ENCODE measurements around the gene NOL3. TPM values are rescaled to one million over a fixed set of nuclear protein-coding genes. Genes with fewer than 3 reads are reported as not detected.

The NOL3 gene
- total RNA-seq, 3 donors from 2014 or later, result 0.99 to 3.7 (median 1.4) TPM

- no peak overlapping the region for H3K4me3 Mint-ChIP-seq
- peaks cover 46% of the 10 kb centered on the region for H3K4me1 Mint-ChIP-seq (ENCODE audit: low read depth)
- no peak for DNase-seq
- no peaks in the 10 kb centered on the region for H3K9me3 Mint-ChIP-seq
- peaks cover under 1% of the 10 kb centered on the region for H3K36me3 Mint-ChIP-seq (ENCODE audit: insufficient read depth)
- no peak for ATAC-seq
- peaks cover 44% of the 10 kb centered on the region for H3K27me3 Mint-ChIP-seq (ENCODE audit: low read depth)
Measured at GRCh38 chr16:67162506-67163163, 7.7 kb upstream of the NOL3 start.

GRCh38 chr16:67163164-67163998 is 7.0 kb upstream of the NOL3 start:
- DNase-seq (no peak), ATAC-seq (peak; percentile 5 to 11)
- Mint-ChIP-seq H3K9me3 (no peaks in the 10 kb centered on the region), H3K36me3 (ENCODE audit: insufficient read depth) (no peaks in the 10 kb centered on the region), H3K4me3 (peak overlapping the region; percentile 37), H3K4me1 (ENCODE audit: low read depth) (peaks cover 40% of the 10 kb centered on the region), H3K27me3 (ENCODE audit: low read depth) (peaks cover 52% of the 10 kb centered on the region)

GRCh38 chr16:67163999-67164558 is 6.3 kb upstream of the NOL3 start:
- no peak for ATAC-seq
- H3K4me3 Mint-ChIP-seq, result peak overlapping the region; percentile 37
- no peaks in the 10 kb centered on the region for H3K36me3 Mint-ChIP-seq (ENCODE audit: insufficient read depth)
- H3K27me3 Mint-ChIP-seq (ENCODE audit: low read depth), result peaks cover 59% of the 10 kb centered on the region
- H3K9me3 Mint-ChIP-seq, result no peaks in the 10 kb centered on the region
- peaks cover 35% of the 10 kb centered on the region for H3K4me1 Mint-ChIP-seq (ENCODE audit: low read depth)
- no peak for DNase-seq

- peaks cover 62% of the 10 kb centered on the region for H3K27me3 Mint-ChIP-seq (ENCODE audit: low read depth)
- DNase-seq, result no peak
Measured at GRCh38 chr16:67164599-67165061, 5.7 kb upstream of the NOL3 start, which contains the start of gene HSF4. Gene HSF4 (plus strand): TSS chr16:67164745. CDS start chr16:67164812, 67 bp downstream.

GRCh38 chr16:67165121-67166078 is 4.9 kb upstream of the NOL3 start:
- Mint-ChIP-seq H3K4me1 (ENCODE audit: low read depth) (peaks cover 35% of the 10 kb centered on the region), H3K9me3 (no peaks in the 10 kb centered on the region), H3K4me3 (peak overlapping the region; percentile 21), H3K27me3 (ENCODE audit: low read depth) (peaks cover 70% of the 10 kb centered on the region), H3K36me3 (ENCODE audit: insufficient read depth) (no peaks in the 10 kb centered on the region)
- DNase-seq, result no peak
- no peak for ATAC-seq

More at GRCh38 chr16:67164599-67165061, 5.7 kb upstream of the NOL3 start, which contains the start of gene HSF4:
- H3K4me3 Mint-ChIP-seq, result peak within 1 kb of the TSS; percentile 37
- no peaks in the 10 kb centered on the region for H3K36me3 Mint-ChIP-seq (ENCODE audit: insufficient read depth)
- H3K4me1 Mint-ChIP-seq (ENCODE audit: low read depth), result peaks cover 32% of the 10 kb centered on the region
- no peak for ATAC-seq
- no peaks in the 10 kb centered on the region for H3K9me3 Mint-ChIP-seq

- H3K4me3 Mint-ChIP-seq, result no peak overlapping the region
- no peak for DNase-seq
- no peaks in the 10 kb centered on the region for H3K9me3 Mint-ChIP-seq
- no peaks in the 10 kb centered on the region for H3K36me3 Mint-ChIP-seq (ENCODE audit: insufficient read depth)
- no peak for ATAC-seq
- peaks cover 71% of the 10 kb centered on the region for H3K27me3 Mint-ChIP-seq (ENCODE audit: low read depth)
- H3K4me1 Mint-ChIP-seq (ENCODE audit: low read depth), result peaks cover 34% of the 10 kb centered on the region
Measured at GRCh38 chr16:67166110-67166547, 4.2 kb upstream of the NOL3 start.

GRCh38 chr16:67166598-67167168 is 3.7 kb upstream of the NOL3 start:
- Mint-ChIP-seq H3K4me3 (no peak overlapping the region), H3K9me3 (no peaks in the 10 kb centered on the region), H3K4me1 (ENCODE audit: low read depth) (peaks cover 33% of the 10 kb centered on the region)

GRCh38 chr16:67167588-67167987 is 2.8 kb upstream of the NOL3 start:
- H3K4me1 Mint-ChIP-seq (ENCODE audit: low read depth), result peaks cover 28% of the 10 kb centered on the region
- no peak for DNase-seq
- no peak for ATAC-seq
- H3K27me3 Mint-ChIP-seq (ENCODE audit: low read depth), result peaks cover 71% of the 10 kb centered on the region
- H3K4me3 Mint-ChIP-seq, result no peak overlapping the region
- H3K36me3 Mint-ChIP-seq (ENCODE audit: insufficient read depth), result no peaks in the 10 kb centered on the region
- H3K9me3 Mint-ChIP-seq, result no peaks in the 10 kb centered on the region

More at GRCh38 chr16:67166598-67167168, 3.7 kb upstream of the NOL3 start:
- H3K27me3 Mint-ChIP-seq (ENCODE audit: low read depth), result peaks cover 76% of the 10 kb centered on the region
- ATAC-seq (no peak), DNase-seq (no peak)
- no peaks in the 10 kb centered on the region for H3K36me3 Mint-ChIP-seq (ENCODE audit: insufficient read depth)

- Mint-ChIP-seq H3K36me3 (ENCODE audit: insufficient read depth) (no peaks in the 10 kb centered on the region), H3K9me3 (no peaks in the 10 kb centered on the region), H3K4me1 (ENCODE audit: low read depth) (peaks cover 36% of the 10 kb centered on the region), H3K27me3 (ENCODE audit: low read depth) (peaks cover 76% of the 10 kb centered on the region), H3K4me3 (no peak overlapping the region)
- ATAC-seq, result no peak
- DNase-seq, result no peak
Measured at GRCh38 chr16:67169011-67169451, 1.3 kb upstream of the NOL3 start.

GRCh38 chr16:67169642-67170167 is 633 bp upstream of the NOL3 start:
- Mint-ChIP-seq H3K9me3 (no peaks in the 10 kb centered on the region), H3K27me3 (ENCODE audit: low read depth) (peaks cover 74% of the 10 kb centered on the region), H3K4me3 (peak overlapping the region; percentile 66), H3K36me3 (ENCODE audit: insufficient read depth) (no peaks in the 10 kb centered on the region), H3K4me1 (ENCODE audit: low read depth) (peaks cover 34% of the 10 kb centered on the region)
- ATAC-seq, result no peak
- DNase-seq, result no peak

GRCh38 chr16:67170949-67171649 is 761 bp downstream of the NOL3 start:
- H3K4me1 Mint-ChIP-seq (ENCODE audit: low read depth), result peaks cover 29% of the 10 kb centered on the region
- no peak for DNase-seq
- no peak for ATAC-seq
- no peaks in the 10 kb centered on the region for H3K36me3 Mint-ChIP-seq (ENCODE audit: insufficient read depth)
- no peaks in the 10 kb centered on the region for H3K9me3 Mint-ChIP-seq
- peak overlapping the region; percentile 14 for H3K4me3 Mint-ChIP-seq
- H3K27me3 Mint-ChIP-seq (ENCODE audit: low read depth), result peaks cover 69% of the 10 kb centered on the region

- DNase-seq, result no peak
- Mint-ChIP-seq H3K4me3 (peak overlapping the region; percentile 78), H3K4me1 (ENCODE audit: low read depth) (peaks cover 32% of the 10 kb centered on the region), H3K27me3 (ENCODE audit: low read depth) (peaks cover 47% of the 10 kb centered on the region), H3K9me3 (no peaks in the 10 kb centered on the region), H3K36me3 (ENCODE audit: insufficient read depth) (no peaks in the 10 kb centered on the region)
- ATAC-seq, result no peak
Measured at GRCh38 chr16:67173323-67173722, 3.0 kb downstream of the NOL3 start.
